D341Med (cell line): Measurements from ENCODE around the gene HNRNPK.

Experiments
- DNase-seq: peaks from one replicate; pipeline ENCODE4 v3.0.0; 2012; ENCODE audit warnings: low spot score

HNRNPK gene

GRCh38 chr9:83979812-83980394 is at the start of gene HNRNPK:
Gene HNRNPK, minus strand, starts transcription at chr9:83980215. Its CDS starts 1,963 bp downstream, at chr9:83978252.
- DNase-seq: peak; percentile 99

GRCh38 chr9:84027201-84027600 is 47.2 kb upstream of the HNRNPK start:
- no peak for DNase-seq

GRCh38 chr9:84024041-84024575 is 44.1 kb upstream of the HNRNPK start:
- no peak for DNase-seq

- no peak for DNase-seq
These were observed 27.6 kb upstream of the HNRNPK start for GRCh38 chr9:84007662-84008061.

- no peak for DNase-seq
These were observed 23.2 kb upstream of the HNRNPK start for GRCh38 chr9:84003246-84003645.

GRCh38 chr9:84002344-84002743 is 22.3 kb upstream of the HNRNPK start:
- no peak for DNase-seq

GRCh38 chr9:84001621-84002020 is 21.6 kb upstream of the HNRNPK start:
- no peak for DNase-seq

GRCh38 chr9:84000186-84000585 is 20.2 kb upstream of the HNRNPK start:
- no peak for DNase-seq

GRCh38 chr9:83999141-83999918 is 19.3 kb upstream of the HNRNPK start:
- DNase-seq: no peak

- DNase-seq: no peak
These were observed 16.1 kb upstream of the HNRNPK start for GRCh38 chr9:83996126-83996525.

GRCh38 chr9:83992901-83993300 is 12.9 kb upstream of the HNRNPK start:
- no peak for DNase-seq

GRCh38 chr9:83992407-83992806 is 12.4 kb upstream of the HNRNPK start:
- DNase-seq: no peak

- no peak for DNase-seq
These were observed 11.3 kb upstream of the HNRNPK start for GRCh38 chr9:83991355-83991754.

- DNase-seq: no peak
These were observed 8.4 kb upstream of the HNRNPK start for GRCh38 chr9:83988411-83988810.

GRCh38 chr9:83987402-83987791 is 7.4 kb upstream of the HNRNPK start:
- no peak for DNase-seq

GRCh38 chr9:83986765-83987401 is 6.9 kb upstream of the HNRNPK start:
- DNase-seq: no peak

GRCh38 chr9:83986195-83986594 is 6.2 kb upstream of the HNRNPK start:
- no peak for DNase-seq

GRCh38 chr9:83981126-83981871 is 1.3 kb upstream of the HNRNPK start:
- DNase-seq: no peak

GRCh38 chr9:83980395-83981125 is 545 bp upstream of the HNRNPK start, which contains the start of gene RMI1:
Gene RMI1, plus strand, starts transcription at chr9:83980805. Its CDS starts 20,182 bp downstream, at chr9:84000987.
- peak; percentile 92 for DNase-seq

GRCh38 chr9:83978992-83979811 is 813 bp downstream of the HNRNPK start:
- peak; percentile 78 for DNase-seq

GRCh38 chr9:83977196-83977595 is 2.8 kb downstream of the HNRNPK start:
- DNase-seq: no peak
